Ovary (tissue), 9 donors: Measurements from ENCODE around the gene EFL1. TPM values are rescaled to one million over a fixed set of nuclear protein-coding genes. Genes with fewer than 3 reads are reported as not detected.

Experiments
- DNase-seq, 5 donors: peaks; one replicate each; pipeline ENCODE4 v3.0.0-alpha.2; 2019 to 2020
- H3K27ac ChIP-seq, 2 donors: fragments of 200-600 bp; one replicate each; pipeline versions ENCODE4 v1.5.1 to v1.8.0; 2019 to 2022
- H3K27me3 ChIP-seq: fragments of 200-600 bp; one replicate; pipeline ENCODE4 v1.8.0; 2022
- H3K36me3 ChIP-seq: fragments of 200-600 bp; sonication (generic); one replicate; pipeline ENCODE4 v1.5.1; 2019
- H3K4me1 ChIP-seq: one replicate; pipeline ENCODE4 v1.8.1; 2013; ENCODE audit warnings: mild to moderate bottlenecking, moderate library complexity; ENCODE audit not compliant: insufficient read depth
- H3K4me3 ChIP-seq: fragments of 200-600 bp; sonication (generic); one replicate; pipeline ENCODE4 v1.5.1; 2017
- H3K9me3 ChIP-seq, 2 donors: fragments of 200-600 bp in 1 of 2; sonication (generic) in 1 of 2; one replicate each; pipeline versions ENCODE4 v1.5.1 to v1.8.1; 2013 to 2019; ENCODE audit warnings: mild to moderate bottlenecking in 1 of 2, moderate library complexity in 1 of 2
- EP300 ChIP-seq: sonication (generic); formaldehyde crosslinking; IDR thresholded peaks from one replicate; pipeline ENCODE4 v1.6.1; 2017; ENCODE audit warnings: antibody characterized with exemption
- POLR2A ChIP-seq: fragments of 450-650 bp; IDR thresholded peaks from one replicate; pipeline ENCODE4 v1.6.1; 2017; ENCODE audit warnings: antibody characterized with exemption, mild to moderate bottlenecking, moderate library complexity
- WGBS, 3 donors: extraction: QIAGEN DNeasy Blood & Tissue Kit in 1 of 3; methylation state at CpG; one replicate each; pipeline versions ENCODE4 v1.1.5 to v1.1.7; 2013 to 2017; 5-methylcytosine and 5-hydroxymethylcytosine counted together
- intact Hi-C, 4 donors: fragments of 100-400 bp; cut with DNase I; formaldehyde crosslinking; loops; one replicate each; pipeline versions ENCODE4 v1.11.0 to v1.15.1; 2022 to 2023
- polyA plus RNA-seq, 2 donors: library from polyadenylated mRNA; stranded (reverse); fragments of 200-250 nt in 1 of 2; fragments of 350-450 nt in 1 of 2; fragmentation: Illumina TruSeq in 1 of 2; extraction: RNeasy Lipid Tissue Mini Kit (QIAGEN cat#74804) in 1 of 2; gene quantifications; one replicate each; pipeline ENCODE4 v1.2.3, GENCODE V29; 2013 to 2014
- total RNA-seq, 7 donors: library from RNA; depleted of rRNA in 2 of 7; stranded (reverse); fragments of >200 nt in 2 of 7; fragmentation: NEBNext Ultra II Directional in 3 of 7; extraction: Animal tissue kit (Norgen Biotek cat#: 25700) in 3 of 7; gene quantifications; one replicate each; pipeline versions ENCODE4 v1.1.0 to v1.2.4, GENCODE V29; 2016 to 2023
- TF ChIP-seq, protein P1 (sequence below), 3 donors: fragments of 450-650 bp in 2 of 3; fragments of 200-600 bp in 1 of 3; IDR thresholded peaks; one replicate each; pipeline versions ENCODE4 v1.5.1 to v1.8.0; 2016 to 2022; ENCODE audit warnings: antibody characterized with exemption in 3 of 3, mild to moderate bottlenecking in 1 of 3
- donor health status: DM: no; HTN: no; CAD: no; lungs with moderate emphysema.
- donor health status: DM: no; HTN: no; CAD: no.
- donor health status: Bipolar disorder and iron deficiency.
- donor health status: DM: yes; HTN: yes; CAD: no.
- donor health status: DM: no; HTN: no; CAD: no.
- donor health status: DM: yes; HTN: yes; CAD: no.

The EFL1 gene
- total and polyA plus RNA-seq, 9 donors = 4.1 to 15.2 (median 8.9) TPM

- Histone ChIP-seq H3K4me1 (peaks cover 2% of the 10 kb centered on the region), H3K4me3 (no peak overlapping the region), H3K27me3 (no peaks in the 10 kb centered on the region), H3K27ac (no peak overlapping the region), H3K36me3 (no peaks in the 10 kb centered on the region), H3K9me3 (no peaks in the 10 kb centered on the region)
- DNase-seq = no peak
- TF ChIP-seq EP300 (no peak), POLR2A (no peak)
- TF ChIP-seq, protein P1, sequence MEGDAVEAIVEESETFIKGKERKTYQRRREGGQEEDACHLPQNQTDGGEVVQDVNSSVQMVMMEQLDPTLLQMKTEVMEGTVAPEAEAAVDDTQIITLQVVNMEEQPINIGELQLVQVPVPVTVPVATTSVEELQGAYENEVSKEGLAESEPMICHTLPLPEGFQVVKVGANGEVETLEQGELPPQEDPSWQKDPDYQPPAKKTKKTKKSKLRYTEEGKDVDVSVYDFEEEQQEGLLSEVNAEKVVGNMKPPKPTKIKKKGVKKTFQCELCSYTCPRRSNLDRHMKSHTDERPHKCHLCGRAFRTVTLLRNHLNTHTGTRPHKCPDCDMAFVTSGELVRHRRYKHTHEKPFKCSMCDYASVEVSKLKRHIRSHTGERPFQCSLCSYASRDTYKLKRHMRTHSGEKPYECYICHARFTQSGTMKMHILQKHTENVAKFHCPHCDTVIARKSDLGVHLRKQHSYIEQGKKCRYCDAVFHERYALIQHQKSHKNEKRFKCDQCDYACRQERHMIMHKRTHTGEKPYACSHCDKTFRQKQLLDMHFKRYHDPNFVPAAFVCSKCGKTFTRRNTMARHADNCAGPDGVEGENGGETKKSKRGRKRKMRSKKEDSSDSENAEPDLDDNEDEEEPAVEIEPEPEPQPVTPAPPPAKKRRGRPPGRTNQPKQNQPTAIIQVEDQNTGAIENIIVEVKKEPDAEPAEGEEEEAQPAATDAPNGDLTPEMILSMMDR (IDR thresholded peaks at IDR 0.05) = no peak
- WGBS, 3 donors = 84 to 90% (median 90%) methylated on average over 2 of the region's 2 CpGs
- intact Hi-C loops = no loop called here
Observed at GRCh38 chr15:82186161-82186560, 76.4 kb downstream of the EFL1 start.

DNA sequence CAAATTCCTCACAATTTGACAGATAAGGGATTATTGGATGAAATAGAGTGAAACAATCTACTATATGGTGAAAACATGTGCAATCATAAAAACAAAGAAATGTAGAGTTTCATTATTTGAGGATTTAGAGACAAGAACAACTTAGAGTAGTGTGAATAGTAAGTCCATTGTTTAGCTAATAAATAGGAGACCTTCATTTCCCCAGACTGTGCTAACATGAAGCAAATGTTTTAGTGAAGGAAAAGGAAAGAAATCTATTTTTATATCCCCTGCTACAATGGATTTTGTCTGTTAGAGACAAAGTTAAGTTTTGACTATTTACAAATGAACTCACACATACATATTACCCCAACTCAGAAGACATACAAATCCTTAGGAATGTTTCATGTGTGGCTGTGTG is 77.8 kb downstream of the EFL1 start:
- no peak for DNase-seq
- Histone ChIP-seq H3K36me3 (no peaks in the 10 kb centered on the region), H3K4me3 (no peak overlapping the region), H3K27ac (no peak overlapping the region), H3K27me3 (no peaks in the 10 kb centered on the region), H3K4me1 (peaks cover 2% of the 10 kb centered on the region), H3K9me3 (no peaks in the 10 kb centered on the region)
- TF ChIP-seq EP300 = no peak
- TF ChIP-seq, protein P1 (IDR thresholded peaks at IDR 0.05) = no peak
- intact Hi-C loops = no loop called here

- H3K27me3 ChIP-seq = no peaks in the 10 kb centered on the region
- H3K36me3 ChIP-seq = no peaks in the 10 kb centered on the region
- no peak overlapping the region for H3K4me3 ChIP-seq
- intact Hi-C loops = no loop called here
- TF ChIP-seq EP300 (no peak), POLR2A (no peak)
- TF ChIP-seq, protein P1 (IDR thresholded peaks at IDR 0.05) = no peak
- H3K9me3 ChIP-seq = no peaks in the 10 kb centered on the region
- DNase-seq = no peak
- H3K27ac ChIP-seq = no peak overlapping the region
- peaks cover 2% of the 10 kb centered on the region for H3K4me1 ChIP-seq
- 92 to 97% (median 92%) methylated on average over 1 of the region's 1 CpG for WGBS, 3 donors
Observed at GRCh38 chr15:82184355-82184754, 78.2 kb downstream of the EFL1 start.

DNA sequence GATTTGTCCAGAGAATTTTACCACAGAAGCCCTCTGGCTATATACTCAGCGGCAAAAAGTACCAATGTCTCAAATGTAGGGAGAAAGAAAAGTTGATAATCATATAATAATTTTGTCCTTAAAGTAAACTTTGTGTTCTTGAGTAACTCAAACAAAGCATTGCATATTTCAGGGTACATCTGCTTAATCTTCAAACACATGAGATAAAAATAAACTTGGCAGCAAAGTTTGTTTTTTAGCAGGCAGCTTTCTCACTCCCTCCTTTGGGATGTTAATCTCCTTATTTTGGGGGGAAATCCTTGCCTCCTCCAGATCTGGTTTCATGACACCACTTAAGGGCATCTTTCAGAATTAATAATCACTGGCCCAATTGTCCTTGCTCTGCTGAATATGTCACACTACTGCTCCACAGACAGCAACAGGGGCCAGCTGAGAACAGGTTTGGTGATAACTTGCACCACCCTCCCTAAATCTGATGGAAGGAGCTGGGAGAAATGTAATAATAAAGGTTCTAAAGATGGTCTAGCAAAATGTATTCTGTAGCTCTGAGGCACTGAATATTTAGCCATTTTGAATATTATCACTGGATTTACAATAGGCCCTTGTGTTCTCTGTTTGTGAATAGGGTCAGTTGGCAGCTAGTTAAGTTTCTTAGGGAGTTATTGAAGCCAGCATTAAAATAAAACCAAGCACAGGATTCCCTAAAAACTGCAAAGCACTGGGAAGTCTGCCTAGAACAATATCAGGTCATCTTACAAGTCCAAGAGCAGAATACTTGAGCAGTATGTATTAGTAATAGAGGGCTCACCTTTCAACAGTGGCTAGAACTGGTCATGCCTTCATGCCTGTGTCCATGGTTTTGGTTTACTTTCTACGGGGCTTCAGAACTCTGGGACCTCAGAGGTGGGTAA is 79.2 kb downstream of the EFL1 start:
- no peak for DNase-seq
- no peaks in the 10 kb centered on the region for H3K9me3 ChIP-seq
- no peak overlapping the region for H3K4me3 ChIP-seq
- no peaks in the 10 kb centered on the region for H3K27me3 ChIP-seq
- no peak for TF ChIP-seq POLR2A
- peaks cover 3% of the 10 kb centered on the region for H3K4me1 ChIP-seq
- 58 to 79% (median 76%) methylated on average over 2 of the region's 2 CpGs for WGBS, 3 donors
- intact Hi-C loops = no loop called here
- H3K36me3 ChIP-seq = no peaks in the 10 kb centered on the region
- no peak overlapping the region for H3K27ac ChIP-seq

DNA sequence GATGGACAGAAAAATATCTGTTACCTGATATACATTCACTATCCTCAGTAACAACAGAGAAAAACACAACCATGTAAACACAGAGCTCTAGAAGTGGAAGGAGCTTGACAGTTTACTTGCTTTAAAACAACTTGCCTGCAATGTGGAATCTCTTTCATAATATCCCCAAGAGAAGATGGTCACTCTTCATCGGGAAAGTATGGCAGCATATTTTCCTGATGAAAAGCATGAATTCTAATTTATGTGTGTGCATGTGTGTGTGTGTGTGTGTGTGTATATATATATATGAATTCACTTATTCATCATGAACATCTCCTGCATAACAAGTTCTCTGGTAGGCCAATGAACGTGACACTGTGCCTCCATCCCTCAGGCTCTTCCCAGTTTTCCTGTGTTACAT is 81.2 kb downstream of the EFL1 start:
- intact Hi-C loops = no loop called here

More for the DNA sequence above, 81.2 kb downstream of the EFL1 start:
- WGBS, 3 donors = 89 to 98% (median 95%) methylated on average over 2 of the region's 2 CpGs
- no peak overlapping the region for H3K27ac ChIP-seq
- no peaks in the 10 kb centered on the region for H3K36me3 ChIP-seq
- H3K27me3 ChIP-seq = no peaks in the 10 kb centered on the region
- no peak overlapping the region for H3K4me3 ChIP-seq
- TF ChIP-seq POLR2A = no peak
- TF ChIP-seq, protein P1 (IDR thresholded peaks at IDR 0.05) = no peak
- TF ChIP-seq EP300 = no peak
- peaks cover 6% of the 10 kb centered on the region for H3K4me1 ChIP-seq
- no peaks in the 10 kb centered on the region for H3K9me3 ChIP-seq
- DNase-seq = no peak
